ENCODE data around the gene MAP2K3.
"Not testable (repeated sequence)": the region's sequence is repeated elsewhere in the genome, so short reads cannot be mapped to it uniquely, and the experiment has no call there.

MAP2K3 gene

DNA sequence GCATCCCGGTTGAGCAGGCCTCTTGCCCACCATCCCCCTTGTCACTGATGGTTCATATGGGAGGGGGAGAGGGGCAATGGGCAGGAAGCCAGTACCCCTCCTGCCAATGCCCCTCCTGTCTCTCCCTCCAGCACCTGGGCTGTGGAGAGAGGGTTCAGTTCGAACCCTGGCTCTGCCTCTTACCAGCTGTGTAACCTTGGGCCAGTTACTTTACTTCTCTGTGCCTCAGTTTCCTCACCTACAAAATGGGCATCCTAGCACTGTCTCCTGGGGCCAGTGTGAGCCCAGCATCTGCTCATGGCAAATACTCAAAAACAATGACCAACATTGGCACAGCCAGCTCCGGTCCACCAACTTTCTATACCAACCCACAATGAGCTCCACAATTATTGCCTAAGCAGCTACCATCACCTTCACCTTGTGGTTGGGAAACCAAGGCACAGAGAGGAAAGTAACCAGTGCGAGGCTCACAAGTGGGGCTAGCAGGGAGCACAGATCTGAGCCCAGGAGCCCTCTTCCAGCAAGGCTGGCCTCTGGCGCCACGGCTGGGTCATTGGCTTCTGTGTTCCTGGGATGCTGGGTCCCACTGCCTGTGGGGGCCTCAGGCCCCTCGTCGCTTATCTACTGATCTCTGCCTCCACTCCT is 53.6 kb downstream of the MAP2K3 start:
- not testable (repeated sequence) for DNase-seq

DNA sequence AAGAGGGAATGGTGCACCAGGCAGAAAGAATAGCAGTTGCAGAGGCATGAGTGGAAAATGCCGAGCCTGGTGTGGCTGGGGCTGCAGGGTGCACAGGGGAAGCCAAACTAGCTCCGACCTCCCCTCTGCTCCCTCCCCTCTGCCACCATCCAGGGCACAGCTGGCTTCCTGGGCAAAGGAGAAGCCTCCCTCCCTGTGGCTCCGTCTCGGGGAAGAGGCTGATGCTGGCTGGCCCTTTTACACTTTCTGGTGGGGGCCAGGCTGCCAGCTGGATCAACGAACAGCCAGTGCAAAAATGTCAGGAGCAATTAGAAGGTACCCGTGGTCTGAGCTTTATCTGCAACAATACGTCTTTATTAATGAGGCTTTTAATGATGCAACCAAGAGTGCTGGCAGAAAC is 54.5 kb downstream of the MAP2K3 start:
- DNase-seq, result no peak

DNA sequence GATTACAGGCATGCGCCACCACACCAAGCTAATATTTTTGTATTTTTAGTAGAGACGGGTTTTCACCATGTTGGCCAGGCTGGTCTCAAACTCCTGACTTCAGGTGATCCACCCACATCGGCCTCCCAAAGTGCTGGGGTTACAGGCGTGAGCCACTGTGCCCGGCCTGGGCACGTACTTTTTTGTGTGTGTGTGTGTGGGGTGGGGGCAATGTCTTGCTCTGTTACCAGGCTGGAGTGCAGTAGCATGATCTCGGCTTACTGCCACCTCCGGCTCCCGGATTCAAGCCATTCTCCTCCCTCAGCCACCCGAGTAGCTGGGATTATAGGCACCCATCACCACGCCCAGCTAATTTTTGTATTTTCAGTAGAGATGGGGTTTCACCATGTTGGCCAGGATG is 55.1 kb downstream of the MAP2K3 start:
- DNase-seq, result not testable (repeated sequence)

DNA sequence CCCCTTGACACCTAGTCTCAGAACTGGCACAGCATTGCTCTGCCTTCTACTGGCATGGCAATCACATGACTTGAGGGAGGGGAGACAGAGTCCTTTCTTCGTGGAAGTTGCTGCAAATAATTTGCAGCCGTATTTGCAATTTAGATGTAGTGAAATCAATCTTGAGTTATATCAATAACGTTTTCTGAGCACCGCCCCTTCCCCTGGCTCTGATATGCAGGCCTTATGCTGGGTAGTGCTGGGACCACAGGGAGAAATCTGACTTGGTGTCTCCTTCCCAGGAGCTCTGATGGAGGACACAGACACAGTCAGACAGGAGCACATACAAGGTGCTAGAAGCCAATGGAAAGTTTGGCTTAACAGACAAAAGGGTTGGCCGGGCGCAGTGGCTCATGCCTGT is 55.9 kb downstream of the MAP2K3 start:
- not testable (repeated sequence) for DNase-seq

DNA sequence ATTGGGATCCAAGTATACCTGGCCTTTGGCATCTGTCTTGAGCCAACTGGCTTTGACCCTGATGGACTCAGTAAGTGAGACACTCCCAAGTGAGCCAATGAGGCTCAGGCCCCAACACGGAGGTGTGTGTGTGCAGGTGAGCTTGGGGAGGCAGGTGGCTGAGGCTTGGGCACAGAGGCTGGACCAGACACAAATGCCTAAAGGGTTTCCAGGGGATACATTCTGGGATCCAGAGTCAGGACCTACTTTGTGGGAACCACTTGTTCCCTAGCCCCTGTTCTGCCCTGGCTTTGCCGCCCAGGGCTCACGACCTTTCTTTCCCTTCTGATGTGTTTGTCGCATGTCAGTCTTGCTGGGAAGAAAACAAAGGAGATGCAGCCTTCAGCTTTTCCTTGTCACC is 56.8 kb downstream of the MAP2K3 start:
- not testable (repeated sequence) for DNase-seq

DNA sequence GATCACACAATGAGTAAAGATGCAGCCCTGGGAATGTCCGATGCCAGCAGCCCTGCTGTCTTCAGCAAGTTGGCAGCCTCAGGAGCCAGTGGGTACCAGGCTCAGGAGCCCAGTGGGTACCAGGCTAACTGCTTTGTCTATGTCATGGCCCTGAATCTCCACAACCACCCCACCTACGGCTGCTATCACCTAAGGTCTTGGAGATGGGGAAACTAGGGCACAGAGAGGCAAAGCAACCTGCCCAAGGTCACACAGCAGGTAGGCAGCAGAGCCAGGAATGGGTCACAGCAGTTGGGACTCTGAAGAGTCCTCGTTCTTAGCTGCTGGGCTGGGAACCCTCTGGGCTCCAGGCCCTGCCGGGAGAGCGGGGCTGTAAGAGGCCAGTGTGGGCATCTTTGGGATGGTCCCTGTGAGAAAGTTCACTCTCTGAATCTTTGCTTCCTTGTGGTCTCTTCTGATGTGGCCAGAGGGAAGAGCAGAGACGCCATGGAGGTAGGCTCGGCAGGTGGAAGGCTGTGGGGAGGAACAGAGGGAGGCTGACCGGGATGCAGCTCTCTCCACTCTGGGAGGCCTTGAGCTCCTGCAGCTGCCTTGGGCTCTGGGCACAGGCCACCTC is 57.5 kb downstream of the MAP2K3 start:
- DNase-seq, result not testable (repeated sequence)

DNA sequence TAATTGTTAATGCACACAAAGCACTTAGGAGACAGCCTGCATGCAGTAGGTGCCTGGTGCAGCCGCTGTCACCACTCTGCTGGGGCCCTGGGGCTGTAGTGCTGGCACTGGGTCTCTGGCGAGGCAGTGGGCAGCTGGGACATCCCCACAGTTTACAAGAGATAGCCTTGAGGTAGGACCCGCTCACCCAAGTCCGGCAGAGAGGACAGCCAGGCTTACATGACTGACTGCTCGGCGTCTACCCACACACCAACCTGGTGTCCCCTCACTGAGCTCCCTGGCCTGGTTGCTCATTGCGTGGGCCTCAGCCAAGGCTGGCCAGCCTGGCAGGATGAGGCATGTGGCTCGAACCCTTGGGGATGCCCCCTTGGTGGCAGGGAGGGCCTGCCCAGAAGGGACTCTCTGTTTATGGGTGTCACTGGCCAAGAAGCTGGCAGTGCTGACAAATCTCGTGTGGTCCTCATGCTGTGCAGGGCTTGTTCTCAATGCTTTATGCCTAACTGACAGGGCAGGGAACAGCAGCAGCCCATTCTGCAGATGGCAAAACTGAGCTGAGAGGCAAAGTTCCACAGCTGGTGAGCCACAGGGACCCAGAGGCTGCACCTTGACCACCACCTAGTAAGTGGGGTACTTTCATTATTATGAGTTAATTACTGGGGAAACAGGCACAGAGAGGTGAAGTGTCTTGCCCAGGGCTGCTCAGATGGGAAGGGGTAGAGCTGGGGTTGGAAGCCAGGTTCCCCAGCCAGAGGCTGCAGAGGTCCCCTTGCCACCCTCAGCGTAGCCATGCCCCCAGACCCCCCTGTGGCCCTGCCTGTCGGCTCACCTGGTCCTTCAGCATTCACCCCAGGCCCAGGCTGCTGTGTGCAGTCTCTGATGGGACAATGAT is 58.8 kb downstream of the MAP2K3 start:
- DNase-seq, result not testable (repeated sequence)

DNA sequence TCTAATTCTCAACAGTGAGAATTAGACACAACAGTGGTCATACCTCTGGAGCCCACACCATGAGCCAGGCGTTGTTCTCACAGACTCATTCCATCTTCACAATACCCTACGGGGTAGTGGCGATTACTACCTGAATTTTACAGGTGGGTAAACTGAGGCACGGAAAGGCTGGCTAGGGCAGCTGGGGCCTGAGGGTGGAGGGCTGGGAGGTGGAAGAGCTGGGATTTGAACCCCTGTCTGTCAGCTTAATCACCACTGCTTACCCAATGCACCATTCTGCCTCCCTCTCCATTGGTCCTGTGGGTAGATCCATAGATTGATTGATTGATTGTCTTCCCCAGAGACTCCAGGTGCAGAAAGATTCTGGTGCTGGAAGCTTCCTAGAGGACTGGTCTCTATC is 60.3 kb downstream of the MAP2K3 start:
- DNase-seq, result not testable (repeated sequence)

DNA sequence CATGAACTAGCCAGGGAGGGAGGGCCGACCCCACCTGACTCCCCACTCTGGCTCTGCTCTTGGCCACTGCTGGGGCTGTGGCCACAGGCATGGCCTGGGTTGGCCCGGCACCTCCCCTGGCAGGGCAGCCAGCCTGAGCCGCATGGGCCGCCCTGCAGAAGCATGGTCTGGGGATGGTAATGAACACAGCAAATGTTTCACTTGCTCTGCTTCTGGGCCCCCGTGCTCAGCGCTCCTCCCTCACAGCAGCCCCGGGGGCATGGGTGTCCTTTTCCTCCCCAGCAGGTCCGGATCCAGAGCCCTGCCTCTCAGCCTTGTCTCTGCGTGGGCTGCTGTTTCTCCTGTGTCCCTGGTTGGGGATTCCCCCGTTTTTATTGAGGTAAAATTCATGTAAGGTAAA is 60.7 kb downstream of the MAP2K3 start:
- DNase-seq, result no peak

DNA sequence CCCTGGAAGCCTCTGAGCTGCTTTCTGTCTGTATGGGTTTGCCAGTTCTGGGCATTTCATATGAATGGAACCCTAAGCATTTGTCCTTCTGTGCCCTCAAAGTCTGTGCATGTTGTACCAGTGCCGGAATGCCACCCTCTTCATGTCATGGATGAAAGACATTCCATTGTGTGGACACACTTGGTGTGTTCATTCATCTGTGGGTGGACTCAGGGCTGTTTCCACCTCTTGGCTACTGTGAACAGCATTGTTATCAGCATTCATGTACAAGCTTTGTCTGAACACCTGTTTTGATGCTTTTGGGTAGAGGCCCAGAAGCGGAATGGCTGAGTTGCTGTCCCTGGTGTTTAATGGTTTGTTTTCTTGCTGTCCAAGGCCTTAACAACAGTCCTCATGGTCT is 61.6 kb downstream of the MAP2K3 start:
- DNase-seq, result not testable (repeated sequence)

DNA sequence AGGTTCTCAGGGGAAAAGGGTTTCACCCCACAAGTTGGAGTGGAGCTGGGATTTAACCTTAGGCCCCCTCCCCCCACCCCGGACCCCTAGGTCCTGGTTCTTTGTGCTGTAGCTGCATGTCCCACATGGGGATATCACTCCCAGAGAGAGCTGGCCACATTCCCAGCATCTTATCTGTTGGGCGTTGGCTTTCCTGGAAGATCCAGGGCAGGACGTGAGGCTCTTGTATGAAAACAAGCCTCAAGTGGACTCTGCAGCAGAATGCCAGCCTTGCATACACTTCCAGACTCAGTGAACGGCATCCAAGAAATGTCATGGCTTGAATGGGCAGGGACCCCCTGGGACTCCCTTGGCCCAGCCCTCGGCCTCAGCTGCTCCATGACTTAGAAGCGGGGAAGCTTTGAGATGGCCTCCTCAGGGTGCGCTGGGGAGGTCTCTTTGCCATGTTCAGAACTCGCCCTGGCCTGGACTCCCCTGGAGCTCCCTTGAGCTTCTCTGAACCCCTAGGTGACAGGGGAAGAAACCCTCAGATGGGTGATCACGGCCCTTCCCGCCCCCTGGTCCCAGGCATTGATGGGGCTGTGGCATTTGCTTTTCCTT is 62.2 kb downstream of the MAP2K3 start:
- not testable (repeated sequence) for DNase-seq

DNA sequence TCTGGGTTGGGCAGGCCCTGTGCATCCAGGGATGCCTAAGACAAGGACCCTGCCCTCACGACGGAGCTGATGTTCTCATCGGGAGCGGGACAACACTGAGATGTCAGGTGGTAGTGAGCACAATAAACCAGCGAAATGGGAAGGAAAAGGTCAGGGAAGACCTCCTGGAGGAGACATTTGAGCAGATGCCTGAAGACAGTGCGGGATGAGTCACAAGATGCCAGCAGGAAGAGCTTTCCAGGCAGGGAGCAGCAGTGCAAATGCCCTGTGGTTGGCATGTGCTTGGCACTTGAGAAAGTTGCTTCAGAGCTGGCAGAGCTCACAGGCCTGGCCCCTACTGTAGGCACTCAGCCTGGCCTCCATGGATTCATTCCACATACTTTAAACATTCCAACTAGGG is 63.1 kb downstream of the MAP2K3 start:
- not testable (repeated sequence) for DNase-seq

DNA sequence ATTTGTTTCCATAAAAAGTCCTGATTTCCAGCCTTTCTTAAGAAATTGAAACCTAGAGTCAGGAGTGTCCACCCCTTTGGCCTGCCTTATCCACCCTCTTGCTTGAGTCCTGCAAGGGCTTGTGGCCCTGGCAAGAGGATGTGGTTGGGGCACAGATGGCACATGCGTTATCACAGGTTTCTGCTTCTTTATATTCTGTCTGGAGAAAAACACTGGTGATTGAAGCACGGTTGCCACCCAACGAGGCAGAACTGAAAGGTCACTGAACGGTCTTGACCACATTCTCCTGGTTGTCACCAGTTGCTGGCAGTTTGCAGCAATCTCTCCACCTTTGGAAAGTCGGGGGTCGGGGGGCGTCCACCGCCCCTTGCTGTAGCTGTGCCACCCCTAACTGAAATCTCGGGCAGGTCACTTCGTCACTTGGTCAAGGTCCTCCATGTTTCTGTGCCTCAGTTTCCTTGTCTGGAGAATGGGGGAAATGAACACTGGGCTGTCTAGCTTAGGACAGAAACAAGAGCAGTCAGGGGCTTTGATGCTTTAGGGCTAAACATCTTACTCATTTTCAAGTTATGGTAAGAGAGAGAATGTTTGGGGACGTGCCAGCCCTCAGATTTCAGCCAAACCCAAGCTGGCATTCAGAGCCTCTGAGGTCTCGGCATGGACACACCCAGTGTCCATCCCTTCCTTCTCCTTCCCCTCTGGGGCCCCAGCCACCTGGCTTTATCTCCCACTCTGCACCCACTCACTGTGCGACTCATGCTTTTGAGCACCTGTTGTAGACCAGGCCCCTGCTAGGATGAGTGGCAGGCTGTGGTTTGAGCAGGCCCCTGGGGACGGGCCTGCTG is 63.8 kb downstream of the MAP2K3 start:
- DNase-seq, result not testable (repeated sequence)

DNA sequence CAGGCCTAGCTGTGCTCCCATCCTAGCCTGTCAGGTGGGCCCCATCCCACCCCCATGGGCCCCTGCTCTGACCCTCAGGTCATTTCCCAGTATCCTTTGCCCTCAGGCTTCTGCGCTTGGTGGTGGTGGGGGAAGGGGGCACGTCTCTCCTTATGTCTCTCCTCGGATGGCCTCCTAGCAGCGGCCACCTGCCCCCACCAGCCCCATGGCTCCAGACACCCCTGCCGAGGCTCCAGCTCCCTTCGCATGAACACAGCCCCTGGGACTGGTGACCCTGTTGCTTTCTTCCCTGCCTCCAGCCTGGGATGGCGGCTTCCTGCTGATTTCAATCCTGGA is 64.4 kb downstream of the MAP2K3 start:
- not testable (repeated sequence) for DNase-seq

DNA sequence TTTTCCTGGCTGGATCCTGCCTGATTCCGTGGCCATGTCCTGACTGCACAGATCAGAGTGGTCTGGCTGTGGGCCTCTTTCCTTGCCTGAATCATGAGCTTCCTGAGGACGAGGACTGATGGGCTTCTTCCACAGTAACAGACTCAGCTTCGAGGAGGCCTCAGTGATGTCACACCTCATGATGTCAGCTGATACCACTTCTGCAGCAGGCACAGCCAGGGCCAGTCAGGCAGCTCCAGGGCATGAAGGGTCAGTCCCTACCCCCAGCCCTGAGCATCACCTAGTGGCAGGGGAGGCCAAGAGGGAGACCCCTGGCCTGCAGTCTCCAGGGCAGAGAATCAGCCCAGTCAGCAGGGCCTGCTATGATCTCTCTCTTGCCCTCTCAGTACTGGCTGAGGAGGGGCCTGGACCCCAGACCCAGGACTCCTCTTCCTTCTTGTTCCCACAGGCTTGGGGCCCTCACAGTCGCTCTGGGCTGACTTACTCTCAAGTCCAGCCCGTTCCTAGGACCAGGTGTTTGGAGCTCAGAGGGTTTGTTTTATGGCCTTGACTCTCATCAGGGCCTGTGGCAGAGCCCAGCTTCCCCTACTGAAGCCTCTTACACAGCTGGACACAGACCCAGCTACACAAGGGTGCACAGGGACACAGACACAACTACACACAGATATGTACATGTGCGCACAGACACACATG is 65.0 kb downstream of the MAP2K3 start:
- DNase-seq, result not testable (repeated sequence)

DNA sequence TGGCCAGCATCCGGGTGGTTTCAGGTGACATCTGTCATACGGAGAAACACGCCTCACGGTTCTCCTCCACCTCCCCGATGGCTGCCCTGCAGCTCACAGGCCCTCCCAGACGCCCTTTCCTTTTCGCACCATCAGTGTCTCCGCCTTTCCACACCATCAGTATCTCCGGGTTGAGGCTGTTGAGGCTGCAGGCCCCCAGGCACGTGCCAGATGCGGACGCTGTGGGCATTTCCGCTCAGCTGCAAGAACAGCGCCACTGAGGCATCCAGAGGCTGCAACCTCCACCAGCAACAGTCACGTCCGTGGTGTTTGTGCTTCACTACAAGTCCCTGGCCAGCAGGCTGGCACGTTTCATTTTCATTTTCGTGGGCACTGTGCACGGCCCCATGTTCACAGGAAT is 66.0 kb downstream of the MAP2K3 start:
- not testable (repeated sequence) for DNase-seq

DNA sequence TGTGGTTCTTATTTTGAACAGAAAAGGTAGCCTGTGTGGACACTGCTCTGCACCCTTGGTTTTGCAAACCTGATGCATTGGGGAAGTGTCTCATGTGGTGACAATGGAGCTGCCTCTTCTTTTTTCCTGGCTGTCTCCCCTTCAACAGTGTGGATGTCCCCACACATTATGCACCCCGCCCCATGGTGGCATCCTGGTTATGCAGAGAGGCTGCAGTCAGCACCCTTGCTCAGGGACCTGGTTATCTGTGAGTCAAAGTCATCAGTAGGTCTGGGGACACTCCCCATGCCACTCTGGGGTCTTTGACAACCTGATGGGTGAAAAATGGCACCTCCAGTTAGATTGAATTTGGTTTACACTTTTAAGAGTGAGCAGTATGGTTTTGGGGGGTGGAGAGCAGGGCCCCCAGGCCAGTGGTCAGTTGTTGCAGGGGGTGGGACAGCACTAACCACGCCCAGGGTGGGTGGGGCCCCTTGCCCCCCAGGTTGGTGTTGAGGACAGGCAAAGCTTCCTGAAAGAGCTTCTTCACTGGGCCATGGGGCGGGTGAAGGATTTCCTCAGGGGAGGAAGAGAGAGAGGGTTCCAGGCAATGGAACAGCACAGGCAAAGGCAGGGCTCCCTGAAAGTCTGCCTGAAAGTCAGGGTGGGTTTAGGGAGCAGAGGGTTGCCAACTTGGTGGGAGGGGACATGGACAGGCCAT is 67.0 kb downstream of the MAP2K3 start:
- DNase-seq, result no peak

DNA sequence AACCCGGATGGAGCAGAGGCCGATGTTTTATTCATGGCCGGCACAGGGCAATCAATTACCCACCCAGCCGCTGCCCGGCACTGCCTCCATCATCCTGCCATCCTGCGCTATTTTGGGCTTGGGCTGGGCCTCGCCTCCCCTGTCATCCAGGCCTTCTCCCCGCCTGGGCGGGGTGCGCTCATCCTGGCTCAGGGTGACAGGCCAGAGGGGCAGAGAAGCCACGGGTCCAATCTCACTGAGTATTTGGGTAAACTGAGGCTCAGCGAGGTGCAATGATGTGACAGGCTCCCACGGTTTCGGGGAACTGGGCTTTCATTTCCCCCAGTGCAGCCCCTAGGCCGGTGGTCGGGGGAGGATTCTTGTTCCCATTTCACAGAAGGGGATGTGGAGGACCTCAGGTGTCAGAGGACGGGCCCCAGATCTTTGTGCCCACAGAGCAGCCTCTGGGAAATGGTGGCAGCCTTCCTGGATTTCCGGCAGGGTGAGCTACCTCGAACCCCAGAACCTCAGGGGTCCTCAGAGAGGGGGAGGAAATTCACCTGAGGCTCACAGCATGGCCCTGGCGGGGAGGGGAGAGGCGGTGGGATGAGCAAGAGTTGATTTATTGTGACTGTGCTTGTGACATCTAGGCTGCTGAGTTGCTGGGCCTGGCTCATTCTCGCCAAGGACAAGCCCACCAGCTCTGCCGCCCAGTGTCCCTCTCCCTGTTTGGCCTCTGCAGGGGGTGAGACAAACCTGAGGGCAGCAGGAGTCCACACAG is 67.9 kb downstream of the MAP2K3 start:
- no peak for DNase-seq

DNA sequence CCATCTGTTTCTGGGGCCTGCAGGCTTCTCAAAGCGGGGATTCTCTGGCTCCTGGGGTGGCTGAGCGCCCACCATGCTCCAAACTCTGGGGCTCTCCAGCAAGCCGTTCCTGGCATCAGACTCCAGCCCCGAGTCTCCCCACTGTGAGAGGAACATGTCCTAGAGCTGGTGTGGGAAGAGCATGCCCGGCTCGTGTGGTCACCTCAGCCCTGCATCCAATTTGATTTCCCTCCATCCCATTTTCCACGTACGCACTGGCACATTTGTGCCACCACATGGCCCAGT is 68.4 kb downstream of the MAP2K3 start:
- no peak for DNase-seq

DNA sequence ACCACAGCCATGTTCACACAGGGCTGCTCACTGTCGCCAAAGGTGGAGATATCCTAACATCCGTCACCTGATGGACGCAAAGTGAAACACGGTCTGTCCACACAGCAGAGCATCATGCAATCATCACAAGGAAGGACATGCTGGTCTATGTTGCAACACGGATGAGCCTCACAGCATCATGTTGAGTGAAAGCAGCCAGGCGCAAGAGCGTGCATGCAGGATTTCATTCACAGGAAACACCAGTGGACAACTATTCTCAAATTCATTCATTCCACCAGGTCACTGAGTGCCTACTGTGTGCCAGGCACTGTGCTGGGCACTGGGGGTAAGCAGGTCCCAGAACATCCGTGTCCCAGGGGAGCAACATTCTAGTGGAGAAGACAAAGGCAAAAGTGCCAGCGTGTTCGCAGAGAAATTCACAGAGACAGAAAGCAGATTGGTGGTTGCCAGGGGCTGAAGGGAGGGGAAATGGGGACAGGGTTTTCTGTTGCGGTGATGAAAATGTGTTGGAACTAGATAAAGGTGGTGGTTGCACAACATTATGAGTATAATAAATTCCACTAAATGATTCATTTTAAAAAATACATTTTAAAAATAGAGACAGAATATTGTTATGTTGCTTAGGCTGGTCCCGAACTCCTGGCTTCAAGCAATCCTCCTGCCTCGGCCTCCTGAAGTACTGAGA is 69.0 kb downstream of the MAP2K3 start:
- no peak for DNase-seq

All from NCI-H446 (cell line).